Central memory CD4-positive, alpha-beta T cell (primary cell): ENCODE results near the gene KCNIP3.

Experiments used
- DNase-seq: peaks from one replicate; pipeline ENCODE4 v3.0.0; 2022

KCNIP3 gene

DNA sequence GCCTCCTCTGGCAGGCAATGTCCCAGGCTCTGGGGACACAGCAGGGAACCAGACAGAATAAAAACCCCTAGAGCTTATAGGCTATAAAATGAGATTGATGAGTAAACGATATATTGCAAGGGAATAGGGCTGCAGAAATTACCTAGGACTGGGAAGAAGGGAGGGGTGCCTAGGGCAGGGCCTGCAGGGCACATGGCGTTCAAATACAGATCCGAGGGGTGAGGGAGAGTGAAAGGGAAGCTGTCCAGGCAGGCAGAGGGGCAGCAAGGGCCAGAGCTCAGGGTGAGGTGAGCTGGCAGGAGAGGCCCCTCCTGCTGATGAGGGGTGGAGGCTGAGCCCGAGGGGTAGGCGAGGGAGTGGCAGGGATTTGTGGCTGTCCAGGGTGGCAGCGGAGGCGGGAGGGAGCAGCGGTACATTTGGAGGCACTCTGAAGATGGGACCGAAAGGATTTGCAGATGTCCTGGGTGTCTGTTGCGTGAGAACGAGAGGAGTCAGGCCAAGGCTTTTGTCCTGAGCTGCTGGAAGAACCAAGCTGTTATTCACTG is 33.7 kb downstream of the KCNIP3 start:
- DNase-seq: no peak

DNA sequence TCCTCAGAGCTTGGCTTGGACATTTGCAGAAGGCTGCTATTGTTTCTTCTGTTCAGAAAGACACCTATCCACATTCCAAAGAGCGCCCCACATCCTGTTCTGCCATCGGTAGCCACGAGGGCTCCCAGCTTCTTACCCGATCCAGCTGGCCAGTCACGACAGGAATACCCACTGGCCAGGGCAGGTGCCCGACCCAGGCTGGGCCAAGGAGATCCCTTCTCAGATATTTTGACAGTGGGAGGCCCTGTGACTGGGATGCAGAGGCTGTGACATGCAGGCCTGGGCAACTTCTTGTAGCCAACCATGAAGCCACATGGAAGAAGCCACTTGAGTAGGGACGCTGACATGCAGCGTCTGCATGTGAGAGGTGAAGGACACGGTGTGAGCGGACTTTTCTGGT is 34.5 kb downstream of the KCNIP3 start:
- no peak for DNase-seq

DNA sequence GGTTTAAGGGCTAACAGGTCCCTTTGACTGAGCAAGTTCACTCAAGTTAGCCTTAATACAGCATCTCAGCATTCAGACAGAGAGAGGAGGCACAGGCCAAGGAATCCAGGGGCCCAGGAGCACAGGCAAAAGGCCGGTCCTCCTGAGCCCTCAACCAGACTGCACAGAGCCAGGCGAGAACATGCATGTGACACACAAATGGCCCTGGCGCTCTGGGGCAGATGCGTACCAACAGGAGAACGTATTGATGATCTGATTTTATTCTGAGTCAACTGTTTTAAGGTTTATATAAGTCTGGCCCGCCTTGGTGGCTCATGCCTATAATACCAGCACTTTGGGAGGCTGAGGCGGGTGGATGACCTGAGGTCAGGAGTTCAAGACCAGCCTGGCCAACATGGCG is 34.9 kb downstream of the KCNIP3 start:
- DNase-seq: no peak

DNA sequence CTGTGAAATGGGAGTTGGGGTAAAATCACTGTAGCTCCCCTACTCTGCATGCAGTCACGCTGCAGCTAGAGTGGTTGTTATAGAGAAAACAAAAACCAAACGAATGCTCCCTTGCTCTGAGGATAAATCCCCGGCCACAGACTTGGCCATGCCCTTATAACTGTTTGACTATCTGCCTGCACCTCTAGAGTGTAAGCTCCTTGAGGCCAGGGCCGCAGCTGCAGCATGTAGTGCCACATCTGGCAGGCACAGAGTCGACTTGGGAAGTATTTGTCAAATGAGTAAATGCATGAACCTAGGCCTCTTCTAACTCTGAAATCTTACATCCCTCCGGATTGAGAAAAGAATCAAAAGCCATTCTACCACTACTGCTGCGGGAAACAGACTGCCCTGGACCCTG is 35.9 kb downstream of the KCNIP3 start:
- DNase-seq: no peak

DNA sequence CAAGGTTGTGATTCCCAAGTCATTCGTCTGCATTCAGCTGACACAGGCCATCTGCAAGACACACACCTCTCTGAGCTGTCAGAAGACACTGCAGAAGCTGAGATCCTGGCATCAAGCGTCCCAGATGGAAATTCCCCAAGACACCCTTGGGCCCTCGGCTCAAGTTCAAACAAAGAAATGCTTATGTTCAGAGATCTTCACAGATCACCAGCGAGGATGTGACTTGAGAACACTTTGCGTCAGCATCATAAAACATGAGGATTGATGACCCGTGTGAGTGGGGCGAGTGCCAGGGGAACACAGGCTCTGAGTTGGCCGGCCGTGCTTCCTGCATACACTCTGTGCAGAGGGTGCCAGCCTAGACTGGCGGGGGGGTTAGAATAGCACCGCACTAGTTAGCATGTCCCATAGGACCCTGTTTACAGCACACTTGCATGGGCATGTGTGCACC is 36.8 kb downstream of the KCNIP3 start:
- no peak for DNase-seq

DNA sequence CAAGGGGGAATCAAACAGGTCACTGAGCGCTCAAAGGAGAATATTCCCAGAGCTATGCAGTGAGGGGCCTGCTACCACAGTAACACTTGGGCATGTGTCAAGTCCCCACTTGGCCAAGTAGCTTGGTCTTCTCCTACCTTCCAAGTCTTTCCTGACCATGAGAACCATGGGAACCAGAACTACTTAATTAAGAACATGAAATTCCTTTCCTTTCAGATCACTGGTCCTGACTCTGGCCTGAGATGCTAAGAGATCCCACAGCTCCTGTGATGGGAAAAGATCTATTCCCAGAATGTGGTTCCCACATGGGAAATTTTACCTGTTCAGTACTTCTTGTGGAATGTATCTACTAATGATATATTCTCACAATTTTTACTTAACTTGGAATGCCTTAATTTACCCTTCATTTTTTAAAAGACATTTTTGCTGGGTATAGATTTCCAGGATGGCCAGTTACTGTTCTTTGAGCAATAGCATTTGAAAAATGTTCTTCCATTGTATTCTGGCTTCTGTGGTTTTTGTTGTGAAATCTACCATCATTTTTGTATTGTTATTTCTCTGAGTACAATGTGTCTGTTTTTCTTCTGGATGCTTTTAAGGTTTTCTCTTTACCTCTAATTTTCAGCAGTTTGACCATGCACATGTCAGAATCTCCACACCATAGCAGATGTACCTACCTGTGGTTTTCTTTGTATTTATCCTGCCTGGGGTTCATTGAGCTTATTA is 37.9 kb downstream of the KCNIP3 start:
- no peak for DNase-seq

DNA sequence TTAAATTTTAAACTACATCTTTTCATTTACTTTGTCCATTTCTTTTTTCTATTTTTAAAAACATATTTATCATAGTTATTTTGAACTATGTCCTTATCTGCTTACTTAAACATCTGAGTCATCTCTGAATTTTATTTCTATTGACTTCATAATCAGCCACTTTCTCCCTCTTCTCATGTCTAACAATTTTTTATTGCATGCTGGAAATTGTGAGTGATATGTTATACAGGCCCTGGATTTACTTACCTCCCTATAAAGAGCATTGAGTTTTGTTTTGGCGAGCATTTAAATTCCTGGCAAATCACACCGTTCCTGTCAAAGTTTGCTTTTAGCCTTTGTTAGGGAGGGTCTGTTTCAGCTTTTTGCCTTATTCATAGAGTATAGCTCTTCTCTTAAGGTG is 39.3 kb downstream of the KCNIP3 start:
- no peak for DNase-seq

DNA sequence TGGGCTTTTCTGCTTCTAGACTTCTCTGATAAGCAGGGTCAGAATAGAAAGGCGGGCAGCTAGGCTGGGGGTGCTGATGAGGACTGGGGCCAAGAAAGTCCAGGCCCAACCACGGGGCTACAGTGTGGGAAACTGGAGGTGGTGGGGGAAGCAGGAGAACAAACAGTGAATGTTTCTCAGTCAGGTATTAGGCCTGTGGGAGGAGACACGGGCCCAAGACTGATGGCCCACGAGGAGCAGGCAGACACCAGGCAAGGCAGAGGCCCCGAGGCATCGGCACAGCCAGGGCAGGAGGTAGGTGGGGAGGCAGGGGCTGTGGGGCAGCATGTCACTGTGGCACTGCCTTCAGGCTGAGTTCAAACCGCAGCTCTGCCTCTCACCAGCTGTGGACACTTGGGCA is 40.7 kb downstream of the KCNIP3 start:
- no peak for DNase-seq

DNA sequence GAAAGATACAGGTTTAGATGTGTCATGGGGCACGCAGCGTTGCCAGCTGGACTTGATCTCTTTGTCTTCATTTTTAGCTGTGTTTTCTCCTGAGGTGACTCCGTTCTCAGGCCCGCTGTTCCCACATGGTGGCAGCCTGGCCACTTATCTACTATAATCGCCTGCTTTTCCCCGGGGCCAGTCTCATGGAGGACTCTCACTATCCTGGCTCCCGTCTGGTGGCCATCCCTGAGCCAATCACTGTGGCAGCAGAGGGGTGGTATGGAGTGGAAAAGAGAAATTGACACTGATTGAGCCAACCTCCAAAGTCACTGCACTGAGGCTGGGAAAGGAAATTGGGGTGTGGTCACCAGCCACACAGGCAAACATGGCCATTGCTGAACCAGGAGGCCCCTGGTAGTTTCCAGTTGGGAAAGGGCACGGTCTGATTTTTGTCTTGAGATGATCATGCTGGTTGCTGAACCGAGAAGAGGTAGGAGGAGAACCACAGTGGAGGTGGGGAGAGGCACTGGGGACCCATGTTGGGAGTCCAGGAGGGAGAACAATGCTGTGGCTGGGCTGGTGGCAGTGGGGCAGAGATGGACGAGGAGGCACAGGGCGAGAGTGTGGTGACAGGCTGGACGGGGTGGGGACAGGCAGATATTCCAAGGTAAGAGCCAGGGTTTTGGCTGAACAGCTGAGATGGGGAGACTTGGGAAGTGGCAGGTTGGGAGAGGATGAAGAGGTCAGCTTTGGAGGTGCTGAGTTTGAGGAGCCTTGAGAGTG is 45.6 kb downstream of the KCNIP3 start:
- no peak for DNase-seq

DNA sequence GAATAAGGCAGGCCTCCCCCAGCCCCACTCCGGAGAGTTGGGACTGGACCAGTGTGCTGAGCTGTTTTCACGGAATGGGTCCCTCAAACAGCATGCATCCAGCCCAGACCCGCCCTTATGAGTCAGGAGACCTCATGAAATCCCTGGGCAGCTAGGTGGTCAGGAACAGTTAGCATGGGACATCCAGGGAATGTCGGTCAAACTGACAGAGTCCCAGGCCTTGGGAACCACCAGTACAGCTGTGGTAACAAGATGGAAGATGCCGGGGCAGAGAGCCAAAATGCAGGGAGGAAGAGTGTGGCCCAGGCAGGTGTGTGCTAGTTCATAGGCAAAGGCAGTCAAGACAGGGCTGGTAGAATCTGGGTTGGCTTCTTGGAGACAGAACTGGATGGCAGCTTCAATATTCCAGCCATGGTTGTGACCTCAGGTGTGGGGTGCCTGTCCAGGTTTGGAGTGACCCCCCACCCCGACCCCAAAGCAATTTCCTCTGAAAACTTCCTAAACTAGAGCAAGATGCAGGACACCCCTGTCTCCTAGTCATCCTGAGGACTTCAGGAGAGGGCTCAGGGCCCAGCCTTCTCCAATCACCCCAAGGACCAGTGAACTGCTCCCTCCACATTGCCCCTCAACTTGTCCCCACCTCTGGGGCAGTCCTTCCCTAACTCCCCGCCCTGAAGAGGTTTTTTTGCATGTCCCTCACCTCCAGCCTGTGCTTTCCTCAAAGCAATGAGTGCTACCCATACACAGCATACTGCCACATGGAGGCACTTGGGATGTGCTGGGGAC is 46.5 kb downstream of the KCNIP3 start:
- no peak for DNase-seq

DNA sequence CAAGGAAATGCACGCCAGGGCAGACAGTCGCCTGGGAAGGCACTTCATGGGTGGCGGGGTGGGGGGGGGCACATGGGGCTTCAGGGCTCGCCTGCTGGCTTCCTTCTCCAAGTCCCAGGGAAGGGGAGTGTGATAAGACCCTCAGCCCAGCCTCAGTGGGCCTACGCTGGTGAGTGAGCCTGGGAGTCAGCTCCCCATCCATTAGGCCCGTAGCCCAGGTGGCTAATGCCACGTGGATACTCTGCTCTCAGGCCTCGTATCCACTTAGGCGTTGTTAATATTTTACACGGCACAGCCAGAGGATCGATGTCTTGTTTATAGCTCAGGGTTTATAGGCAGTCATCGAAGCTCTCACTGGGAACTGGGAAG is 47.1 kb downstream of the KCNIP3 start:
- no peak for DNase-seq

DNA sequence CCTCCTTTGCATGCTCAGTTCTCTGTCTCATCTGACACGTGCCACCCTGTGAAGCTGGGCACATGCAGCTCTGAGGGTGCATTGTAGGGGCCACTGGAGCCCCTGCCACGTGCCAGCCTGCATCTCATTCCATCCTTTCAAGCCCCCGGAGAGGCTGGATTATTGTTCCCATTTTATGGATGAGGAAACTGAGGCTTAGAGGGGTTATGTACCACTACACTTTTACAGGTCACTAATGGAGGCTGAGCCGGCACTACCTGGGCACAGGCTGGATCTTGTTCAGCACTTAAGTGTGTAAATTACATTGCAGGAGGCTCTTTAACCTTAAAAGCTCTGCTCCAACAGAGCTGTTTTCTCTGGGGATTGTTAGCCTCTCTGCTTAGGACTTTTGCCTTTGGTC is 47.5 kb downstream of the KCNIP3 start:
- DNase-seq: no peak

DNA sequence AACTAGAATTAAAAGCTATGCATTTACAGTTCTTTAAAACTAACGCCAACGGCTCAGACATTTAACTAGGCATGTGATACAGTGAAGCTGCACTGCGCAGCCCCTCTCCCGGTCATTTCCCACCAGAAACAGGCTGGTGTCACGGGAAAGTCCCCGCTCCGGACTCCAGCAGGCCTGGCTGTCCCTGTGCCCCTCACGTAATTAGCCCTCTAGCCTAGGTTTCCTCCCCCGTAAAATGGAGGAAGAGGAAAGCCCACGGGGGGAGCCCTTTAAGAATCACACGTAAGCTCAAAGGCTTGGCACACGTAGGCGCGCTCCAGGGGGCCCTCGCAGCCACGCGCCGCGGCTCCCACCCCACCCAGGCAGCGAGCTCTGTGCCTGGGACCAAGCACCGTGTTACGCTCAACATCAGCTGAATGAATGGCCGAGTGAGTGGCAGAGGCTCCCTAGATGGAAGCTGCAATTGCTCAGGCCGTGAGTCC is 48.0 kb downstream of the KCNIP3 start:
- DNase-seq: no peak

DNA sequence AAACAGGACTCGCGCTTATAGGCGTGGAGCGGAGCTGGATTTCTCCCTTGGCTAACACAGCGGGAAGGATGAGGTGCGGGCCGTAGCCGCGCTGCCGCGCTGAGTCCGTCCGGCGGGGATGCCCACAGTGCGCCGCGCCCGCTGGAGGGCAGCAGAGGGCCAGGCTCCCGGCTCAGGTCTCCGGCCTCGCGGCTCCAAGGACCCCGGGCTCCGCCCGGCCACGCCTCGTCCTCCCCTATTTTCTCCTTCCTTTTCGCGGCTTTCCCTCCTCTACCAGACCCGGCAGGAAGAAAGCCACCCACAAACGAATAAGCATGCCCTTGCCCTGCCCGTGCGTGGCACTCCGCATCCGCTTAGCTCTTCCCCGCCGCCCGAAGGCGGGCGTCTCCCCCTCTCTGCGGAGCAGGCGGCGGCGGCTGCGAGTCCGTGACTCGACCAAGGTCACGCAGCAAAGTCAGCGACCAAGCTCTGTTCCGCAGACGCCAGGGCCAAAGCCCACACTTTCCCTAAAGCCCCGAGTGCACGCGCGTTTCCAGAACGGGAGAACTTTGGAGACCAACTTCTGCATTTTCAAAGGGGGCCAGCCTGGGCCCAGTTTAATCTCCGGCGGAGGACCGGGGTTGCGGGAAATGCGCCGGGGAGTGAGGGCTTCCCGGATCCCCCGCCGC is 48.5 kb downstream of the KCNIP3 start:
- DNase-seq: no peak

DNA sequence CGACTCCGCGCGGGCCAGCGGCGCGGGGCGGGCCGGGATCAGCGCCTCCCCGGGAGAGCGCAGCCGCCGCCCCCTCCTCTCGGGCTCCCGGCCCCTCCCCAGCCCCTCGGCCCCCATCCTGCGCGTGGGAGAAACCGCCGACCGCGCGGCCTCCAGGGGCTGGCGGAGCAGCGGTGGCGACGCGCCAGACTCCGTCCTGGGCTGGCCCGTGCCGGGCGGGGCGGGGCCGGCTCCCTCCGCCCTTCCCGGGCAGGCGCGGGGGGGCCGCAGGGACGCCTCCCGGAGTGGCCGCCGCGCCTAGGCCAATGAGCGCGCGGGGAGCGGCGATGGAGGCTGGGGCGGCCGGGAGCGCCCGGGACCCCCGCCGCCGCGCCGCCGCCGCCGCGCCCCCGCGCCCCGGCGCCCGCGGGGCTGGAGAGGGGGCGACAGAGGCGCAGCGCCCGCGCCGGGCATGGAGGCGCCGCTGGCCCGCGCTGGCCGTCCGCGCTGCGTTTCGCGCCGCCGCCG is 49.1 kb downstream of the KCNIP3 start:
- DNase-seq: no peak

DNA sequence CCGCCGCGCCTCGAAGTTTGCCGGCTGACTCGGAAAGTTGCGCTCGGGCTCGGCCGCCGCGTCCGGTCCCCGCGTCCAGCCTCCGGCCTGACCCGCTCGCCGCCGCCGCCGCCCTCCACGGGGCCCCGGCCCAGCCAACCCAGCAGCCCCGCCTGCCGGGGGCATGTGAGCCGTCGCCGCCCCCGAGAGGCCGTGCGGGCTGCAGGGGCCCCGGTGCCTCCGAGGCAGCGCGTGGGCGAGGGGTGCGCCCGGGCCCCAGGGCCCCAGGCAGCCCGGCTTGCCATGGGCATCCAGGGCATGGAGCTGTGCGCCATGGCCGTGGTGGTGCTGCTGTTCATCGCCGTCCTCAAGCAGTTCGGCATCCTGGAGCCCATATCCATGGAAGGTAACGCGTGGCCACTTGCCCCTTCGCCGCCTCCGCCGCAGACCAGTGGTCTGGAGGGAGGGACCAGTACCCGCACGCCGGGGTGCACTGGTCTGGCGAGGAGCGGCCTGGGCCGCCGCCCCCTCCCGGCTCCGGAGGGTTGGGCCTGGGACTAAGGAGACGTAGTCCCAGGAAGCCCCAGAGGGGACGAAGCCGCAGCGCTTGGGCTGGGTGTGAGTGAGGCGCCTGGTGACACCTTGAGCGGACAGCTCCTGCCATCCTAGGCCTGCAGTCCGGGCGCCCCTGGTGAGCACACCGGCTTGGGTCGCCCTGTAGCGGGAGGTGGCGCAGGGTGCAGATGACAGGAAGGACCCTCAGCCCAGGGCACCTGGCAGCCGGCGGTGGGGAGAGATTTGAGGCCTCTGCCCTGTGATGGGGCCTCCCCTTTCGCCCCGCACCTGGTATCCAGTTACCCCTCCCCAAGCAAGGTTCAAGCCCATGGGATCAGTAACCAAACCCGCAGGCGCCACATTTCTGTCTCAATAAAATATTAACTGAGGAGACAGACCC is 49.9 kb downstream of the KCNIP3 start:
- DNase-seq: no peak

DNA sequence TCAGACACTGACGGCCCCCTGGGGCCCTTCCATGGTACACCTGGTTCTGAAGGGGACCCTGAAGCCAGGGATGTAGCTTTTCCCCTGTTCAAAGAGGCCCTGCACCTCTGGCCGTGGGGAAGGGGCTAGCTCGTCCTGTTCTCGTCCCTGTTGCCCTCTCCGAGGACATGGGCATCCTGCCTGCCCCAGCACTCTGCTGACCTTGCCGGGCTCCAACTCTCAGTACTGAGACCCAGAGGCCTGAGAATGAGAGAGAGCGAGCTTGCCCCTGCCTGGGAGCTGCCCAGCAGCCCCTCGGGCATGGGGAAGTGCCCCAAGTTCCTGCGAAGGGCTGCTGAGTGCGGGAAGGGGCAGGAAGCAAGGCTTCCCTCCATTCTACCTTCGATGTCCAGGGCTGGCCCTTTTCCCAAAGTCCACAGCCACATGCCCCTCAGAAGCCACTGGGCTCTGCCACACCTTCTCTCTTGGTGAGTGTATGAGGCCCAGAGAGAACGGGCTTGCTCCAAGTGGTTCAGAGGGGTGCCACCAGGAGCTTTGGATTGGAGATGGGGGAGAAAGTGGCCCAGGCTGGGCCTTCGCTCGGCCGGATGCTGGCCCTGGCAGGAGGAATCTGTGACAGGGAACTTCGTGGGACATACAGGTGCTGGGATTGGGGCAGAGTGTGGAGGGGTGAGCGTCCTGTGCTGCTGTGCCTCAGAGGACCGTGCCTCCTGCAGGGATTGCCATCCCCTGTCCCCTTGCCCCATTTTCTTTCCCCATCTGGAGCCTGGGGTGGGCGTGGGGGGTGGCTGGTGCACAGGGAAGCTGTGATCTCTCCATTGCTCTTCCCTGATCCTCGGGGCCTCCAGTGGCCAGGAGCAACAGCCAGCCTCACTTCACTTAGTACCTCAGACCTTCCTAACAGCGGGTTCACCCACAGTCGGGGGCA is 50.8 kb downstream of the KCNIP3 start:
- no peak for DNase-seq

DNA sequence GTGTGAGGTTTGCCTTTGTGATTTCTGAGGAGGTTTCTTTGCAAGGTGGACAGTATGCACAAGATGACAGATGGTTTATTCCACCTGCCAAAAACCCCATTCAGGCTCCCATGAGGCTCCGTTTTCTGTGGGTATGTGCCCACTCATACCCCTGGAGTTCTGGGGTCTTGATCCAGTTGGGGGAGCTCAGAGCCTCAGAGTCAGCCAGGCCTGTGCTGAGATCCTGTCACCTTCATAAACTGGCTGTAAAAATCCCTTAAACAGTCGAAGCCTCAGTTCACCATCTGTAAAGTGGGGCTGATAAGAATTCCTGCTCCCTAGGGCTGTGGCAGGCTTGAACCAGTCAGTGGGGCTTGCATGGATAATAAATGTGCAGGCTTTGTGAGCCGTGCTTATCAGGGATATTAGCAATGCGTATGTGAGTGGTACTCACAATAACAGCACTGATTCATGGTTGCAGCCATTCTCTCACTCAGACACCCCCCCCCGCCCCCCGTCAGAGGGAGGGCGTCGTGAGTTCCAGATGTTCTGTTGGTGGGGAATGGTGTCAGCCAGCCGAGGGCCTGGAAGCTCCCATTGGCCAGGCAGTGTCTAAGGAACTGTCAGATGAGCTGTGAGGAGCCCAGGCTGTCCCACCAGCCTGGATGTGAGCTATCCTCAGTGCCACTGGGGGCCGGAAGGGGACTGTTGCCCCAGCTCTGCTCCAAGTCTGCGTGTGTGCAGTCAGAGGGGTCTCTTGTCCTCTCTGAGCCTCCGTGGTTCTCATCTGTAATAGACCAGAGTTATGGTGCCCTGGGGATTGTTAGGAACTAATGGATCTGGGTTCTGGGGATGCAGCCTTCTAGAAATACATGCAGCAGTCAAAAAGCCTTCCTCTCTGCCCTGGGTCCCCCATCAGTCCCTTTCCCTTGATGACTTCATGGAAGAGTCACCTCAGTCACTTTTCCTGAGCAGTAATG is 51.7 kb downstream of the KCNIP3 start:
- DNase-seq: no peak
